ENCODE results near the gene ASIC3.
A peak's percentile ranks its signal among the peaks of the same experiment; 100 is the strongest.

The ASIC3 gene

GRCh38 chr7:151057989-151058780 lies 9.9 kb downstream of the ASIC3 start:
- peak; percentile 97 for DNase-seq

GRCh38 chr7:151058781-151059366 lies 10.5 kb downstream of the ASIC3 start:
- DNase-seq, result peak in 1 of 2 donors; percentile 22

- DNase-seq, result peak; percentile 73 to 76
Observed at GRCh38 chr7:151059367-151060112, 11.2 kb downstream of the ASIC3 start, which contains the start of gene SLC4A2. Gene SLC4A2 (plus strand): TSS chr7:151059589. CDS start chr7:151061988, 2,399 bp downstream.

- DNase-seq, result no peak
Observed at GRCh38 chr7:151060113-151060415, 11.7 kb downstream of the ASIC3 start.

- peak in 1 of 2 donors; percentile 26 for DNase-seq
Observed at GRCh38 chr7:151060416-151061212, 12.3 kb downstream of the ASIC3 start.

GRCh38 chr7:151061213-151062110 lies 13.1 kb downstream of the ASIC3 start:
- DNase-seq, result no peak

GRCh38 chr7:151062111-151062398 lies 13.7 kb downstream of the ASIC3 start:
- DNase-seq, result no peak

- no peak for DNase-seq
Observed at GRCh38 chr7:151062399-151063211, 14.3 kb downstream of the ASIC3 start.

- no peak for DNase-seq
Observed at GRCh38 chr7:151063212-151063561, 14.9 kb downstream of the ASIC3 start.

GRCh38 chr7:151064454-151064853 lies 16.1 kb downstream of the ASIC3 start:
- no peak for DNase-seq

GRCh38 chr7:151064993-151065392 lies 16.7 kb downstream of the ASIC3 start:
- no peak for DNase-seq

- no peak for DNase-seq
Observed at GRCh38 chr7:151065516-151065915, 17.2 kb downstream of the ASIC3 start.

GRCh38 chr7:151066273-151066974 lies 18.1 kb downstream of the ASIC3 start:
- DNase-seq, result no peak

- DNase-seq, result no peak
Observed at GRCh38 chr7:151068069-151068773, 19.9 kb downstream of the ASIC3 start.

GRCh38 chr7:151069841-151070573 lies 21.7 kb downstream of the ASIC3 start:
- no peak for DNase-seq

- no peak for DNase-seq
Observed at GRCh38 chr7:151070574-151070960, 22.2 kb downstream of the ASIC3 start.

- no peak for DNase-seq
Observed at GRCh38 chr7:151071032-151071866, 22.9 kb downstream of the ASIC3 start.

- no peak for DNase-seq
Observed at GRCh38 chr7:151073990-151074389, 25.7 kb downstream of the ASIC3 start.

All from activated CD4-positive, alpha-beta T cell treated with anti-CD3 and anti-CD28 coated beads for 4 hours (primary cell).